ENCODE results near the gene SLC24A3. TPM values are rescaled to one million over a fixed set of nuclear protein-coding genes. Genes with fewer than 3 reads are reported as not detected.

Gene SLC24A3
- total RNA-seq, 1 experiment from 2014 or later: 0.14 TPM

GRCh38 chr20:19504251-19504650 lies 291.8 kb downstream of the SLC24A3 start:
- Mint-ChIP-seq H3K9me3 (ENCODE audit: unreplicated experiment) (no peaks in the 10 kb centered on the region), H3K4me1 (ENCODE audit: low read depth, unreplicated experiment) (no peaks in the 10 kb centered on the region), H3K36me3 (ENCODE audit: insufficient read depth, unreplicated experiment) (no peaks in the 10 kb centered on the region), H3K27me3 (ENCODE audit: insufficient read depth, unreplicated experiment) (peaks cover 15% of the 10 kb centered on the region), H3K27ac (ENCODE audit: unreplicated experiment) (no peak overlapping the region), H3K4me3 (ENCODE audit: unreplicated experiment) (no peak overlapping the region)
- CTCF ChIA-PET: no interaction called here
- no peak for DNase-seq
- BruUV-seq (replicated peaks): no TSS peak
- TF ChIP-seq CTCF (IDR thresholded peaks at IDR 0.05; ENCODE audit: insufficient read depth in 1 of 2, low read depth in 1 of 2, low read length in 1 of 2, severe bottlenecking in 1 of 2, unreplicated experiment in 1 of 2): no peak
- POLR2A ChIA-PET: no interaction called here
- no peaks in the 10 kb centered on the region for H3K36me3 ChIP-seq (ENCODE audit: control insufficient read depth, insufficient read depth, low read length)
- intact Hi-C loops (cut with micrococcal nuclease; ENCODE audit: unreplicated experiment): no loop called here
- H3K4me3 ChIP-seq (ENCODE audit: low read depth, low read length): no peak overlapping the region
- H3K9me3 ChIP-seq: no peaks in the 10 kb centered on the region
- H3K27me3 ChIP-seq (replicated peaks; ENCODE audit: control insufficient read depth, insufficient read depth, low read length): no peaks in the 10 kb centered on the region
- no peaks in the 10 kb centered on the region for H3K4me1 ChIP-seq

DNA sequence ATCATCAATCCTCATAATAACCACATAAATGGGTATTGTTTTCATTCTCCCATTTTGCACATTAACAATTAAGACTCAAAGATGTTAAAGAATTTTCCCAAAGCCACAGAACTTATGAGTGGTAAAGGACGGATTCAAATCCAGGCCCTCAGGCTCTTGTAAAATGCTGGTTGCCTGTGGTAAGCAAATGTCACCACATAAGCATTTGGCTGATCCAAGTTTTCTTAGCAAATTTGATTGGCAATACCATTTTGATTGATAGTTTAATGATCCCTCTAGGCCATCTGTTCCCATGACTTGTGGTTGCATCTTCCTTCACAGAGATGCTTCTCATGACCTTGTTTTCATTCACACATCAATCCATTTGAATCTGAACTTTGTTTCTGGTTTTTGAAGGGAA lies 293.6 kb downstream of the SLC24A3 start:
- no peak overlapping the region for H3K4me3 Mint-ChIP-seq (ENCODE audit: unreplicated experiment)

DNA sequence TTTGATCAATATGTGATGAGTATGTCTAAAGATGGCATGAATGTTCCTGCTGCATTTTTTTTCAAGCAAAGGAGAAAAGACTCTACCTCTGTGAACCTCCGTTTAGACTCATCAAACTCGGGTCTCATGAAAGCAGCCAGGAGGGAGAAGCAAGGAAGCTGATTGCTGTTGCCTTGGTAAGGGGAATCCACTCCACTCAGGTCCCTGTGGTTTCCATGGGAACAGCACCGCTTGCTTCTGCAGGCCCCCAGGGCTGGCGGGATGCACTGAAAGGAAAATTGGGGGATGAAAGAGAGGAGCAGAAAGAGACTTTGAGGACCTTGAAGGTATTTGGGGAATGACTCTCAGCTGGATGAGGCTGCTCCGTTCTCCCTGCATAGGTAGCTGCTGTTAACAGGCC lies 296.0 kb downstream of the SLC24A3 start:
- no peak overlapping the region for H3K27ac Mint-ChIP-seq (ENCODE audit: unreplicated experiment)
- Histone ChIP-seq H3K9me3 (no peaks in the 10 kb centered on the region), H3K27me3 (replicated peaks; ENCODE audit: control insufficient read depth, insufficient read depth, low read length) (no peaks in the 10 kb centered on the region), H3K4me1 (no peaks in the 10 kb centered on the region), H3K36me3 (ENCODE audit: control insufficient read depth, insufficient read depth, low read length) (no peaks in the 10 kb centered on the region), H3K4me3 (ENCODE audit: low read depth, low read length) (no peak overlapping the region)
- no peak overlapping the region for H3K4me3 Mint-ChIP-seq (ENCODE audit: unreplicated experiment)
- no peaks in the 10 kb centered on the region for H3K4me1 Mint-ChIP-seq (ENCODE audit: low read depth, unreplicated experiment)
- BruUV-seq (replicated peaks): no TSS peak
- no peak for DNase-seq
- no peaks in the 10 kb centered on the region for H3K9me3 Mint-ChIP-seq (ENCODE audit: unreplicated experiment)
- intact Hi-C loops (cut with micrococcal nuclease; ENCODE audit: unreplicated experiment): no loop called here
- ChIA-PET CTCF (no interaction called here), POLR2A (no interaction called here)
- H3K36me3 Mint-ChIP-seq (ENCODE audit: insufficient read depth, unreplicated experiment): no peaks in the 10 kb centered on the region
- TF ChIP-seq CTCF (IDR thresholded peaks at IDR 0.05; ENCODE audit: insufficient read depth in 1 of 2, low read depth in 1 of 2, low read length in 1 of 2, severe bottlenecking in 1 of 2, unreplicated experiment in 1 of 2): no peak
- H3K27me3 Mint-ChIP-seq (ENCODE audit: insufficient read depth, unreplicated experiment): peaks cover 9% of the 10 kb centered on the region

More for the DNA sequence above, 293.6 kb downstream of the SLC24A3 start:
- intact Hi-C loops (cut with micrococcal nuclease; ENCODE audit: unreplicated experiment): no loop called here
- H3K36me3 Mint-ChIP-seq (ENCODE audit: insufficient read depth, unreplicated experiment): no peaks in the 10 kb centered on the region
- H3K4me1 ChIP-seq: no peaks in the 10 kb centered on the region
- BruUV-seq (replicated peaks): no TSS peak
- H3K36me3 ChIP-seq (ENCODE audit: control insufficient read depth, insufficient read depth, low read length): no peaks in the 10 kb centered on the region
- TF ChIP-seq CTCF (IDR thresholded peaks at IDR 0.05; ENCODE audit: insufficient read depth in 1 of 2, low read depth in 1 of 2, low read length in 1 of 2, severe bottlenecking in 1 of 2, unreplicated experiment in 1 of 2): no peak
- CTCF ChIA-PET: no interaction called here
- H3K4me3 ChIP-seq (ENCODE audit: low read depth, low read length): no peak overlapping the region
- H3K9me3 Mint-ChIP-seq (ENCODE audit: unreplicated experiment): no peaks in the 10 kb centered on the region
- no peaks in the 10 kb centered on the region for H3K9me3 ChIP-seq
- POLR2A ChIA-PET: no interaction called here
- no peaks in the 10 kb centered on the region for H3K4me1 Mint-ChIP-seq (ENCODE audit: low read depth, unreplicated experiment)
- no peak overlapping the region for H3K27ac Mint-ChIP-seq (ENCODE audit: unreplicated experiment)
- H3K27me3 ChIP-seq (replicated peaks; ENCODE audit: control insufficient read depth, insufficient read depth, low read length): no peaks in the 10 kb centered on the region
- no peak for DNase-seq
- peaks cover 13% of the 10 kb centered on the region for H3K27me3 Mint-ChIP-seq (ENCODE audit: insufficient read depth, unreplicated experiment)
